ENCODE data around the gene PHLPP1. TPM values are rescaled to one million over a fixed set of nuclear protein-coding genes. Genes with fewer than 3 reads are reported as not detected.

PHLPP1 gene
- total and polyA plus RNA-seq, 2 of the 4 experiments (the other 2 are of a cell fraction): 3.3 to 3.6 TPM

DNA sequence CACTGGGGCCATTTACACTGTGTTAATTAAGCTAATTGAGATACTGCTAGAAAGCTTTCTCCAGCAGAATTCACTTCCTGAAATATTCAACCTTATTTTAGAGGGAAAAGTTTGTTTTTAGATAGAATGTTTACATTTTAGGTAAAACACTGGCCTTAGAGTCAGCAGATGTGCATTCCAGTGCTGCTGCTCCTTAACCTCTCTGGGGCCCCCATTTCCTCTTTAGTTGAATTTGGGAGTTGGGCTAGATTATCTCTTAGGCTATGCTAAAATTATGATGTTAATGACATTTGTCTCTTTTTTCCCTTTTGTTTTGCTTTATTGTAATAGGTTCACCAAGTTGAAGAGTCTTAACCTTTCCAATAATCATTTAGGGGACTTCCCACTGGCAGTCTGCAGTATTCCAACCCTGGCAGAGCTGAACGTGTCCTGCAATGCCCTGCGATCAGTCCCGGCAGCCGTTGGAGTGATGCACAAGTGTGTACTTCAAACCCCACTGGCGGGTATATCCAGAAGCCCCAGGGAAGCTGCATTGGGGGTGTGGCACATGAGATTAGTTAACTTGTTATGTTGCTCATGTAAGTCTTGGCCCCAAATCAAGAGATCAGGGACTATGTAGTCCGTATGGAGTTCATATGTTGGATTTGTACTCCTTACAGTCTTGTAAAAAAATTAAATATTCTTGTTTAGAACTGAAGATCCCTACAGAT, 179.5 kb downstream of the PHLPP1 start:
- H3K14ac ChIP-seq (replicated peaks; ENCODE audit: low read depth, low read length): peak overlapping the region; percentile 94
- in situ Hi-C loops (cut with MboI; ENCODE audit: low sequenced_read_pairs) (no loop called here), intact Hi-C loops (cut with micrococcal nuclease) (loop anchor here (5.0 kb wide), 1 partner anchor 178 kb away; the partner anchor contains the start of gene PHLPP1), dilution Hi-C loops (cut with HindIII; ENCODE audit: low sequenced_read_pairs, unreplicated experiment) (no loop called here)
- H3K9me1 ChIP-seq (ENCODE audit: insufficient read depth, low read length): peaks cover 17% of the 10 kb centered on the region
- peak overlapping the region; percentile 33 for H2AK9ac ChIP-seq (replicated peaks; ENCODE audit: low read depth, low read length, poor library complexity)
- peak overlapping the region; percentile 90 for H3K27ac ChIP-seq (ENCODE audit: insufficient read depth, low read length)
- no CpG with 5 or more reads among the region's 6 CpGs for WGBS, 2 experiments (ENCODE audit: extremely low coverage in 2 of 2, insufficient read length in 1 of 2)
- peak overlapping the region; percentile 93 for H2BK120ac ChIP-seq (ENCODE audit: low read depth, low read length)
- H3K27me3 ChIP-seq (ENCODE audit: control insufficient read depth, insufficient read depth, low read length): no peaks in the 10 kb centered on the region
- peak overlapping the region; percentile 23 to 91; a peak in 1 of 4 replicates for H4K8ac ChIP-seq (ENCODE audit: low read depth in 2 of 2, low read length in 2 of 2)
- TF ChIP-seq BHLHE40 (IDR thresholded peaks at IDR 0.05; ENCODE audit: low read depth, low read length): no peak
- no peak for TF ChIP-seq POLR2A (IDR thresholded peaks at IDR 0.05; ENCODE audit: low read depth, low read length)
- TF ChIP-seq, protein P1, sequence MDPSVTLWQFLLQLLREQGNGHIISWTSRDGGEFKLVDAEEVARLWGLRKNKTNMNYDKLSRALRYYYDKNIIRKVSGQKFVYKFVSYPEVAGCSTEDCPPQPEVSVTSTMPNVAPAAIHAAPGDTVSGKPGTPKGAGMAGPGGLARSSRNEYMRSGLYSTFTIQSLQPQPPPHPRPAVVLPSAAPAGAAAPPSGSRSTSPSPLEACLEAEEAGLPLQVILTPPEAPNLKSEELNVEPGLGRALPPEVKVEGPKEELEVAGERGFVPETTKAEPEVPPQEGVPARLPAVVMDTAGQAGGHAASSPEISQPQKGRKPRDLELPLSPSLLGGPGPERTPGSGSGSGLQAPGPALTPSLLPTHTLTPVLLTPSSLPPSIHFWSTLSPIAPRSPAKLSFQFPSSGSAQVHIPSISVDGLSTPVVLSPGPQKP (IDR thresholded peaks at IDR 0.05; ENCODE audit: borderline replicate concordance, low read depth, low read length): no peak
- TF ChIP-seq SMC3 (IDR thresholded peaks at IDR 0.05; ENCODE audit: low read depth, low read length): no peak
- TF ChIP-seq RAD21 (IDR thresholded peaks at IDR 0.05; ENCODE audit: low read length): no peak
- TF ChIP-seq RFX5 (IDR thresholded peaks at IDR 0.05; ENCODE audit: low read depth, low read length): no peak
- no peak for TF ChIP-seq RCOR1 (IDR thresholded peaks at IDR 0.05; ENCODE audit: insufficient replicate concordance, low read length)
- TF ChIP-seq NFE2L2 (IDR thresholded peaks at IDR 0.05; ENCODE audit: low read depth, low read length): no peak
- no peaks in the 10 kb centered on the region for H3K9me3 ChIP-seq (ENCODE audit: control insufficient read depth, insufficient read depth, low read length)
- ChIA-PET POLR2A (ENCODE audit: unreplicated experiment) (no interaction called here), CTCF (interaction anchor here (0.5 kb wide), 1 partner anchor 59 kb away, joined by 3 read pairs; no protein-coding TSS in a partner anchor)
- peak overlapping the region; percentile 64; the same call in 1 of the 2 replicates for H3K23ac ChIP-seq (ENCODE audit: low read depth, low read length)
- peak overlapping the region; percentile 98; the same call in 1 of the 3 replicates for H2BK15ac ChIP-seq (ENCODE audit: low read depth, low read length)
- peak overlapping the region; percentile 94 for H2BK20ac ChIP-seq (ENCODE audit: low read depth, low read length)
- no TSS peak for BruUV-seq (replicated peaks)
- H3K4me1 ChIP-seq (ENCODE audit: control insufficient read depth, insufficient read depth, low read length): peaks cover 18% of the 10 kb centered on the region
- ATAC-seq (ENCODE audit: low read depth) (peak; percentile 74), DNase-seq (peak; percentile 26)
- H3K18ac ChIP-seq (ENCODE audit: low read depth, low read length): peak overlapping the region; percentile 81
- H3K36me3 ChIP-seq (ENCODE audit: control insufficient read depth, insufficient read depth, low read length): no peaks in the 10 kb centered on the region
- peak overlapping the region; percentile 86 for H3K4me2 ChIP-seq (ENCODE audit: low read depth, low read length)
- H4K5ac ChIP-seq (ENCODE audit: low read depth, low read length): peak overlapping the region; percentile 84
- H3K4me3 ChIP-seq (ENCODE audit: insufficient read depth, low read depth, low read length): no peak overlapping the region
- peaks cover 0 to 20% of the 10 kb centered on the region in 2 experiments; a peak in 1 of 4 replicates for H3K79me1 ChIP-seq (ENCODE audit: low read depth in 1 of 2, low read length in 2 of 2)
- H2AK5ac ChIP-seq (ENCODE audit: low read depth, low read length): peak overlapping the region; percentile 88
- no peaks in the 10 kb centered on the region for H4K20me1 ChIP-seq (ENCODE audit: insufficient read depth, low read length)
- H3K9ac ChIP-seq (ENCODE audit: low read depth, low read length): no peak overlapping the region
- peak overlapping the region; percentile 53; the same call in 1 of the 2 replicates for H3K56ac ChIP-seq (ENCODE audit: extremely low read depth, insufficient read depth, low read length)
- H4K91ac ChIP-seq (ENCODE audit: insufficient read depth, low read depth, low read length): peak overlapping the region; percentile 80
- peak overlapping the region; percentile 60 for H2BK5ac ChIP-seq (ENCODE audit: low read depth, low read length, poor library complexity, severe bottlenecking)
- H2AFZ ChIP-seq (replicated peaks; ENCODE audit: low read length, poor library complexity): peak overlapping the region; percentile 48
- H3K4ac ChIP-seq (ENCODE audit: low read depth, low read length): peak overlapping the region; percentile 95

Measured in IMR-90 (cell line).